OCI-LY3 (cell line): ENCODE data around the gene HS3ST3B1.
A peak's percentile ranks its signal among the peaks of the same experiment; 100 is the strongest.

Source experiments
- H2AFZ ChIP-seq: fragments of 200-600, 300-600 bp; shearing (Covaris generic); 2 replicates; pipeline ENCODE4 v1.6.0; 2014; ENCODE audit warnings: antibody characterized with exemption, low read depth, low read length
- H3K27ac ChIP-seq: fragments of 200-600, 300-600 bp; sonication (generic); 2 replicates; pipeline ENCODE4 v1.5.1; 2014; ENCODE audit warnings: mild to moderate bottlenecking, low read length, moderate library complexity, mixed read lengths
- H3K27me3 ChIP-seq: fragments of 200-600, 300-600 bp; sonication (generic); 2 replicates; pipeline ENCODE4 v1.6.1; 2014; ENCODE audit warnings: low read depth, low read length, mixed read lengths
- H3K36me3 ChIP-seq: fragments of 200-600, 300-600 bp; sonication (generic); replicated peaks from 2 replicates; pipeline ENCODE3; 2014; ENCODE audit warnings: low read depth, low read length, mixed read lengths
- H3K4me1 ChIP-seq: fragments of 300-600, 200-600 bp; sonication (generic); 2 replicates; pipeline ENCODE4 v1.6.1; 2014; ENCODE audit warnings: low read length, mixed read lengths
- H3K4me2 ChIP-seq: fragments of 200-600, 300-600 bp; sonication (generic); 2 replicates; pipeline ENCODE4 v1.6.1; 2014; ENCODE audit warnings: low read length, mixed read lengths
- H3K4me3 ChIP-seq: fragments of 300-600, 200-600 bp; sonication (generic); 2 replicates; pipeline ENCODE4 v1.5.1; 2014; ENCODE audit warnings: antibody characterized with exemption, mild to moderate bottlenecking, low read length, moderate library complexity
- H3K79me2 ChIP-seq: fragments of 300-600, 200-600 bp; shearing (Covaris generic); 2 replicates; pipeline ENCODE4 v1.6.1; 2014; ENCODE audit warnings: mild to moderate bottlenecking, low read length, mixed read lengths
- H3K9ac ChIP-seq: fragments of 300-600, 200-600 bp; shearing (Covaris generic); 2 replicates; pipeline ENCODE4 v1.6.0; 2014; ENCODE audit warnings: mild to moderate bottlenecking, low read length, moderate library complexity
- H3K9me3 ChIP-seq: fragments of 200-600, 300-600 bp; shearing (Covaris generic); 2 replicates; pipeline ENCODE4 v1.6.1; 2014; ENCODE audit warnings: low read length, mixed read lengths; ENCODE audit not compliant: insufficient read depth
- H4K20me1 ChIP-seq: fragments of 200-600, 300-600 bp; sonication (generic); 2 replicates; pipeline ENCODE4 v1.6.1; 2016; ENCODE audit warnings: low read length, mixed read lengths; ENCODE audit not compliant: insufficient read depth
- EZH2phosphoT487 ChIP-seq: fragments of 200-600 bp; shearing (Covaris generic); IDR thresholded peaks from 2 replicates; pipeline ENCODE4 v1.6.1; 2018; ENCODE audit warnings: antibody characterized with exemption, mixed run types, low read depth
- TF ChIP-seq, protein P1 (sequence below): fragments of 200-600, 300-600 bp; sonication (generic); IDR thresholded peaks from 2 replicates; pipeline ENCODE4 v1.5.1; 2014; ENCODE audit warnings: antibody characterized with exemption, low read length, low read depth

HS3ST3B1 gene

GRCh38 chr17:14351493-14351892 lies 50.6 kb downstream of the HS3ST3B1 start:
- H2AFZ ChIP-seq: no peak overlapping the region
- H3K9me3 ChIP-seq: no peaks in the 10 kb centered on the region
- H3K9ac ChIP-seq: no peak overlapping the region
- H3K27me3 ChIP-seq: peaks cover 64% of the 10 kb centered on the region
- H3K36me3 ChIP-seq: no peaks in the 10 kb centered on the region
- peak overlapping the region; percentile 30; the same call in 1 of the 2 replicates for H3K4me2 ChIP-seq
- H3K79me2 ChIP-seq: no peaks in the 10 kb centered on the region
- H3K4me3 ChIP-seq: no peak overlapping the region
- H3K4me1 ChIP-seq: peaks cover 24% of the 10 kb centered on the region
- H3K27ac ChIP-seq: no peak overlapping the region
- no peaks in the 10 kb centered on the region for H4K20me1 ChIP-seq
- no peak for TF ChIP-seq EZH2phosphoT487
- TF ChIP-seq, protein P1, sequence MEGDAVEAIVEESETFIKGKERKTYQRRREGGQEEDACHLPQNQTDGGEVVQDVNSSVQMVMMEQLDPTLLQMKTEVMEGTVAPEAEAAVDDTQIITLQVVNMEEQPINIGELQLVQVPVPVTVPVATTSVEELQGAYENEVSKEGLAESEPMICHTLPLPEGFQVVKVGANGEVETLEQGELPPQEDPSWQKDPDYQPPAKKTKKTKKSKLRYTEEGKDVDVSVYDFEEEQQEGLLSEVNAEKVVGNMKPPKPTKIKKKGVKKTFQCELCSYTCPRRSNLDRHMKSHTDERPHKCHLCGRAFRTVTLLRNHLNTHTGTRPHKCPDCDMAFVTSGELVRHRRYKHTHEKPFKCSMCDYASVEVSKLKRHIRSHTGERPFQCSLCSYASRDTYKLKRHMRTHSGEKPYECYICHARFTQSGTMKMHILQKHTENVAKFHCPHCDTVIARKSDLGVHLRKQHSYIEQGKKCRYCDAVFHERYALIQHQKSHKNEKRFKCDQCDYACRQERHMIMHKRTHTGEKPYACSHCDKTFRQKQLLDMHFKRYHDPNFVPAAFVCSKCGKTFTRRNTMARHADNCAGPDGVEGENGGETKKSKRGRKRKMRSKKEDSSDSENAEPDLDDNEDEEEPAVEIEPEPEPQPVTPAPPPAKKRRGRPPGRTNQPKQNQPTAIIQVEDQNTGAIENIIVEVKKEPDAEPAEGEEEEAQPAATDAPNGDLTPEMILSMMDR: no peak

GRCh38 chr17:14352136-14352535 lies 51.3 kb downstream of the HS3ST3B1 start:
- no peak overlapping the region for H3K9ac ChIP-seq
- H3K4me3 ChIP-seq: no peak overlapping the region
- no peaks in the 10 kb centered on the region for H3K79me2 ChIP-seq
- no peaks in the 10 kb centered on the region for H4K20me1 ChIP-seq
- H3K36me3 ChIP-seq: no peaks in the 10 kb centered on the region
- H2AFZ ChIP-seq: no peak overlapping the region
- 0 out of 2 replicates have a peak overlapping the region, but pooled peaks have one; percentile 30 for H3K4me2 ChIP-seq
- TF ChIP-seq, protein P1: no peak
- no peak for TF ChIP-seq EZH2phosphoT487
- peaks cover 58% of the 10 kb centered on the region for H3K27me3 ChIP-seq
- no peaks in the 10 kb centered on the region for H3K9me3 ChIP-seq
- peaks cover 20% of the 10 kb centered on the region for H3K4me1 ChIP-seq
- no peak overlapping the region for H3K27ac ChIP-seq

DNA sequence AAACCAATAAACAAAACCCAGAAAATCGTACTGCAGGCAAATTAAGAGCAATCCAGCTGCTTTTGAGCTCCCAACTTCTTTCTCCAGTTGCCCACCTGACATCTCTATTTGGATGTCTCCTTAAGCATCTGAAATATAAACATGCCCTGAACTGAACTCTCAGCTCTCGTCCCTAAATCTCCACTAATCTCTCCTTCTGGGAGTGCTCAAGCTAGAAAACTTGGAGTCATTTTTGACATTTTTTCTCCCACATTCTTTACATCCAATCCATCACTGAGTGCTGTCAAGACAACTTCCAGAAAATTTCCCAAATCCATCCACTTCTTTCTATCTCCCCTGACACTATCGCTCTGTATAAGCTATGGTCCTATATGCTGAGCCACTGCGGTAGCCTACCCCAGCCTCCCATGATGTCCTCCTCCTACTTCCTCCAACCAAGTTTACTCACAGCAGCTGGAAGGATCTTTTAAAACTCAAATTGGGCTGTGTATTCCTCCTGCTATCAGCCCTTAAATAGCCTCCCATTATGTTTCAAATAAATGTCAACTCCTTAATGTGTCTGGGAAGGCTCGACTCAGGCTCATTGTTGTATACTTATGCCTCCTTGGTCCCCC lies 53.1 kb downstream of the HS3ST3B1 start:
- TF ChIP-seq, protein P1: no peak
- no peak for TF ChIP-seq EZH2phosphoT487
- Histone ChIP-seq H3K4me3 (no peak overlapping the region), H4K20me1 (peaks cover 1% of the 10 kb centered on the region; the same call in 1 of the 2 replicates), H3K4me2 (no peak overlapping the region), H3K4me1 (peaks cover 18% of the 10 kb centered on the region), H3K79me2 (no peaks in the 10 kb centered on the region), H3K36me3 (no peaks in the 10 kb centered on the region), H2AFZ (no peak overlapping the region), H3K9ac (no peak overlapping the region), H3K27ac (no peak overlapping the region), H3K9me3 (no peaks in the 10 kb centered on the region), H3K27me3 (peaks cover 47% of the 10 kb centered on the region)

GRCh38 chr17:14354807-14355206 lies 53.9 kb downstream of the HS3ST3B1 start:
- H3K27me3 ChIP-seq: peaks cover 42% of the 10 kb centered on the region
- peaks cover 26% of the 10 kb centered on the region for H3K4me1 ChIP-seq
- TF ChIP-seq, protein P1: no peak
- TF ChIP-seq EZH2phosphoT487: no peak
- no peak overlapping the region for H3K4me3 ChIP-seq
- no peak overlapping the region for H3K4me2 ChIP-seq
- H3K27ac ChIP-seq: no peak overlapping the region
- H2AFZ ChIP-seq: no peak overlapping the region
- no peaks in the 10 kb centered on the region for H3K36me3 ChIP-seq
- H3K9ac ChIP-seq: no peak overlapping the region
- H3K79me2 ChIP-seq: no peaks in the 10 kb centered on the region
- H4K20me1 ChIP-seq: peaks cover 6% of the 10 kb centered on the region
- no peaks in the 10 kb centered on the region for H3K9me3 ChIP-seq
